Hippocampal formation (tissue), 2 donors: Measurements from ENCODE around the gene SULT1A2.
"Not testable (repeated sequence)": the region's sequence is repeated elsewhere in the genome, so short reads cannot be mapped to it uniquely, and the experiment has no call there.

Experiments used
- DNase-seq, 2 donors: peaks; one replicate each; lab custom pipeline; 2025; lab: John Stamatoyannopoulos, UW

The SULT1A2 gene

GRCh38 chr16:28591355-28591754 is 5.5 kb downstream of the SULT1A2 start:
- DNase-seq, result no peak

DNA sequence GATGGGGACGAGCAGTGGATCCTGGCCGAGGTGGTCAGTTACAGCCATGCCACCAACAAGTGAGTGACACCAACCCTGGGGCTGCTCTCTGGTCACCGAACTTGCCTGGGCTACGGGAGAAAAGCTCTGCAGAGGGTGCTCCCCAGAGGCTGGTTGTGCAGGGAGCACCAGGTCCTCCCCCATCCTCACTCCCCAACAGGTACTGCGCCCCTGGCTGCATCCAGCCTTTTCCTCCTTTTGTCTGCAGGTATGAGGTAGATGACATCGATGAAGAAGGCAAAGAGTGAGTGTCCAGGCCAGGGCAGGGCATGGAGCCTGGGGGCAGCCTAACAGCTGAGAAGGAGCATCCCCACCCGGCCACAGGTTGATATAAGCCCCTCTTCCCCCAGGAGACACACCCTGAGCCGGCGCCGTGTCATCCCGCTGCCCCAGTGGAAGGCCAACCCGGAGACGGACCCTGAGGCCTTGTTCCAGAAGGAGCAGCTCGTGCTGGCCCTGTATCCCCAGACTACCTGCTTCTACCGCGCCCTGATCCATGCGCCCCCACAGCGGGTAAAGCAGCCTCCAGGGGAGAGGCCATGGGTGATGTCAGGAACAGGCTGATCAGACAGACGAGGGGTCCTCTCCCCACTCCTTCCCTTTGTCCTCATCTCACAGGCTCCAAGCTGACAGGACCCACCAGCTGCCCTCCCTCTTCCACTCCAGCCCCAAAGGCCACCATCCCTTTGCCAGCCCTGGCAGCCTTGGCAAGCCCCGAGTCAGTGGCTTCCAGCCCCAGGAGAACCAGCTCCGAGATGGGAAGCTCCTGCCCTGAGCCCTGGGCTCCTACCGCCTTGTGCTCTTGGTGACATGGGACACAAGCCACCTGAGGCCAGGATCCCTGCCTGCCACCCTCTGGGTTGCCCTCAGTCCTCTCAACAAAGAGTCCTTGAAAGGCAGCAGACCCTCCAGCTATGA is 6.2 kb downstream of the SULT1A2 start:
- DNase-seq, result no peak

DNA sequence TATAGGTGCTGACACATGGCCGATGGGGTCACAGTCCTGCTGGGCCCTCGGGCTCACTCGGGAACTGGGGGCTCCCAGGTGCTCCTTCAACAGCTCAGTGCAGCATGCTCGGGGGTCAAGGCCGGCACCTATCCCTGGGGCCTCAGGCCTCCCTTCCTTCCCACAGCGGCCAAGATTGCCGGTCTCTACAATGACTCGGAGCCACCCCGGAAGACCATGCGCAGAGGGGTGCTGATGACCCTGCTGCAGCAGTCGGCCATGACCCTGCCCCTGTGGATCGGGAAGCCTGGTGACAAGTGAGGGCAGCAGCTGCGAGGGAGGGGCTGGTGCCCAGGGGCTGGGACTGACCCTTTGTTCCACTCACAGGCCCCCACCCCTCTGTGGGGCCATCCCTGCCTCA is 6.9 kb downstream of the SULT1A2 start:
- DNase-seq, result no peak

GRCh38 chr16:28589069-28589468 is 7.8 kb downstream of the SULT1A2 start:
- no peak for DNase-seq

GRCh38 chr16:28587386-28587785 is 9.5 kb downstream of the SULT1A2 start:
- no peak for DNase-seq

DNA sequence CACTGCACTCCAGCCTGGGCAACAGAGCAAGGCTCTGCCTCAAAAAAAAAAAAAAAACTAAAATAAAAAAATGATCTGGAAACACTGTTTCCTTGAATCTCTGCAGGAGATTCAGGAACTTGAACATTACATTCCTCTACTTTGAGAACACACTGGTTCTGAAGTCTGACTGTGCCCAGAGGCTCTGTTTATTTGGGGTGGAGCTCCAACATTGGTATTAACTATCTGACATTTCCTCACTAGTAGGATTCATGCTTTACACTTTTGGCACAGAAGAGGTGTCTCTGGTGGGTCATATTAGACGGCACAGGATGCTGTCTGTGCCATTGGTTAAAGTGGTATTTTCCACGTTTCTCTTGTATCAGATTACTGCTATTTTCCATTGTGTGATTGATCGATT is 10.4 kb downstream of the SULT1A2 start:
- no peak for DNase-seq

- DNase-seq, result no peak
Measured at GRCh38 chr16:28585674-28586073, 11.2 kb downstream of the SULT1A2 start.

- no peak for DNase-seq
Measured at GRCh38 chr16:28580726-28581315, 16.0 kb downstream of the SULT1A2 start.

DNA sequence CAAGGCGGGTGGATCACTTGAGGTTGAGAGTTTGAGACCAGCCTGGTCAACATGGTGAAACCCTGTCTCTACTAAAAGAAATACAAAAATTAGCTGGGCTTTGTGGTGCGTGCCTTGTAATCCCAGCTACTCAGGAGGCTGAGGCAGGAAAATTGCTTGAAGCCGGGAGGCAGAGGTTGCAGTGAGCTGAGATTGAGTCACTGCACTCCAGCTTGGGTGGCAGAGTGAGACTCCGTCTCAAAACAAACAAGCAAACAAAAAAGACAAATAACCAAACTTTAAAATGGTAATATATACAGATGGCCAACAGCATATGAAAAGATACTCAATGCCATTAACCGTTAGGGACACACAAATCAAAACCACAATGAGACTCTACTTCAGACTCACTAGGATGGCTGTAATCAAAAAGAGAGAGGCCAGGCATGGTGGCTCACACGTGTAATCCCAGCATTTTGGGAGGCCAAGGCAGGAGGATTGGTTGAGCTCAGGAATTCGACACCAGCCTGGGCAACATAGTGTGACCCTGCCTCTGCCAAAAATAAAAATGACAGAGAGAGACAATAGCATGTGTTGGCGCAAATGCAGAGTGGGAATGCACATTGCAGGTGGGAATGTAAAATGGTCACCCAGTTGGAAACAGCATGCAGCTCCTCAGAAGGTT is 21.3 kb downstream of the SULT1A2 start:
- no peak for DNase-seq

GRCh38 chr16:28574925-28575324 is 21.9 kb downstream of the SULT1A2 start:
- no peak for DNase-seq

GRCh38 chr16:28573738-28574718 is 22.8 kb downstream of the SULT1A2 start:
- no peak for DNase-seq

DNA sequence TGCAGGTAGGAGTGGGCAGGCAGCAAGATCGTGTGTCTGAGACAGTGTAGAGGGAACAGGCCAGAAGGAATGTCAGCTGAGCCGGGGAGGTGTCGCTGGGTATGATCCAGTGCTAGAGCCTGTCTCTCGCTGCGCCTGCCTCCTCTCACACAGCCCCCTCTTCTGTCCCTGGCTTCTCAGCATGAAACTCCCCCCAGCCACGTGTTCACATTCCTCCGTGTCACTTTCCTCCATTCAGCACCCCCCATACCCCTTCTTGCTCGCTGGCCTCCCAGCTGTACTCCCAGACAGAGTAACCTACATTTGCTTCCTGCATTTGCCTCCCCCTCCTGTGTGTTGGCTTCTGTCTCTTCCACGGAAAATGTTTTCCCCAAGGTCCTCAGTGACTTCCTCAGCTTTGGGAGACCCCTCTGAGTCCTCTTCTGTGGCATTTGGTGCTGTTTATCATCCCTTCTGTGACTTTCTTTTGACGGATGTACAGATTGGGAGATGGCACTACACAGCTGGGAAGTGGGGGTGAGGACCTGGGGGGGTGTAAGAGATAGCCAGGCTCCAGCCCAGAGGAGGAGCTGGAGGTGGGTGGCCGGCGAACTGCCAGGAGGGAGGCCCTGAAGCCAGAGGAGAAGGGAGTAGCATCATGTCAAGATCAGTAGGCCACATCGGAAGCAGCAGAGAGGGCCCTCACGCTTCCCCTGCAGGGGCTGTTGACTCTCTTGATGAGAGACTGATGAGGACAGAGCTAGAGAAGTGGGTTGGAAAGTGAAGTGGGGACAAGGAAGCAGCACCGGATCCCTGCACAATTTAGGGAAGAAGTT is 23.9 kb downstream of the SULT1A2 start:
- peak in 1 of 2 donors; percentile 61 for DNase-seq

DNA sequence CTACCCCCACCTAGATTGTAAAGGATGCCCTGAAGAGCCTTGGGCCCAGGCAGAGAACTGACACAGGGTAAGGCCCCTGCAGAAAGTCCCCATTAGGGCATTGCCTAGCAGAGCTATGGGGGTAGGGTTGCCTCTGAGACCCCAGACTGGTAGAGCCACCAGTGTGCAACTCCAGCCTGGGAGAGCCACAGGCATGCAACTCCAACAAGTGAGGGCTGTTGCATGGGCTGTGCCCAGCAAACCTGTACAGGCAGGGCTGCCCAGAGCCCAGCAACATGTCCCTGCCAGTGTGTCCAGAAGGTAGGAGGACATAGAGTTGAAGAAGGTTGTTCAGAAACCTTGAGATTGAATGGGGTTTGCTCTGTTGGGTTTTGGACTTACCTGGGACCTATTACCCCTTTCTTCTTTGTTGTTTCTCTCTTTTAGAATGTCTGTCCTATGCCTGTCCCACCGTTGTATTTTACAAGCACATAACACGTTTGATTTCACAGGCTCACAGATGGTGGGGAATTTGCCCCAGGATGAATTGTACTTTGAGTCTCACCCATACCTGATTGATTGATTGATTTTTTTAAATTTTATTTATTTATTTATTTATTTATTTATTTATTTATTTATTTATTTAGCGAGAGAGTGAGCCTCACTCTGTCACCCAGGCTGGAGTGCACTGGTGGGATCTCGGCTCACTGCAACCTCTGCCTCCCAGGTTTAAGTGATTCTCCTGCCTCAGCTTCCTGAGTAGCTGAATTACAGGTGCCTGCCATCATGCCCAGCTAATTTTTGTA is 26.7 kb downstream of the SULT1A2 start:
- no peak for DNase-seq

DNA sequence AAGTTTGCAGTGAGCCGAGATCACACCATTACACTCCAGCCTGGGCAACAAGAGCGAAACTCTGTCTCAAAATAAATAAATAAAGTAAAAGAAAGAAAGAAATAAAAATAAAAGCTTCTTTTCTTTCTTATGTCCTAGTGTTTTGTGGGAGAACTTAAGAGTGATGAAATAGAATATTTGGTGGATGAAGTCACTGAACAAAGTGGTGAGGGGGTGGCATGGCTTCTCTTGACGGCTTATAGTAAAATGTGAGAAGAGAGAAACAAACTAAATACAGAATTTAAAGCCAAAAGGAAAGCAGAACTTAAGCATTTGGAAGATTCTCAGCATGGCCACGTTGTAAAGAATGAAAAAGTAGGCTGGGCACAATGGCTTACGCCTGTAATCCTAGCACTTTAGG is 27.8 kb downstream of the SULT1A2 start:
- DNase-seq, result no peak

DNA sequence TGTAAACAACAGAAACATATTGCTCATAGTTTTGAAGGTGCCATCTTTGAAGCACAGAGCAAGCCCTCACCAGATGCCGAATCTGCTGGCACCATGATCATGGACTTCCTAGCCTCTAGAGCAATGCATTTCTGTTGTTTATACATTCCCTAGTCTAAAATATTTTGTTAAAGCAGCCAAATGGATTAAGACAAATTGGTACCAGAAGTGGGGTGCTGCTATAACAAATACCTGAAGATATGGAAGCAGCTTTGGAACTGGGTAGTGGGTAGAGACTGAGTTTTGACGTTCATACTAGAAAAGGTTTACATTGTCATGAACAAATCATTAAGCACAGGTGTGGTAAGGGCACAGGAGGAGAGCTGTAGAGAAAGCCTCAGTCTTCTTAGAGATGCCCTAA is 29.6 kb downstream of the SULT1A2 start:
- DNase-seq, result no peak

DNA sequence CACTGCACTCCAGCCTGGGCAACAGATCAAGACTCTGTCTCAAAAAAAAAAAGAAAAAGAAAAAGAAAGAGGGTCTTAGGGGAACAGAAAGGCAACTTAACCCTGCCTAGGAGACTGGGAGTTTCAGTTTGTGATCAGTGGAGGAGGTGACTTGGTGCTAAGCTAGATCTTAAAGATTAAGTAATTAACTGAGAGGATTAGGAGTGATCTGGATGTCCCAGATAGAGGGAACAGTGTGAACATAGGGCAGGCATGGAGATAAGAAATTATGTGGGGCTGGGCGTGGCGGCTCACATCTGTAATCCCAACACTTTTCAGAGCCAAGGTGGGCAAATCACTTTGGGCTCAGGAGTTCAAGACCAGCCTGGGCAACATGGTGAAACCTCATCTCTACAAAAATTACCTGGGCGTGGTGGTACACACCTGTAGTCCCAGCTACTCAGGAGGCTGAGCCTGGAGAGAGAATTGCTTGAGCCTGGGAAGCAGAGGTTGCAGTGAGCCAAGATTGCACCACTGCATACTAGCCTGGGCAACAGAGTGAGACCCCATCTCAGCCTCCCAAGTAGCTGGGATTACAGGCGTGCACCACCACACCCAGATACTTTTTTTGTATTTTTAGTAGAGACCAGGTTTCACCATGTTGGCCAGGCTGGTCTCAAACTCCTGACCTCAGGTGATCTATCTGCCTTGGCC is 30.5 kb downstream of the SULT1A2 start:
- DNase-seq, result not testable (repeated sequence)

- no peak for DNase-seq
Measured at GRCh38 chr16:28563218-28563617, 33.6 kb downstream of the SULT1A2 start.

DNA sequence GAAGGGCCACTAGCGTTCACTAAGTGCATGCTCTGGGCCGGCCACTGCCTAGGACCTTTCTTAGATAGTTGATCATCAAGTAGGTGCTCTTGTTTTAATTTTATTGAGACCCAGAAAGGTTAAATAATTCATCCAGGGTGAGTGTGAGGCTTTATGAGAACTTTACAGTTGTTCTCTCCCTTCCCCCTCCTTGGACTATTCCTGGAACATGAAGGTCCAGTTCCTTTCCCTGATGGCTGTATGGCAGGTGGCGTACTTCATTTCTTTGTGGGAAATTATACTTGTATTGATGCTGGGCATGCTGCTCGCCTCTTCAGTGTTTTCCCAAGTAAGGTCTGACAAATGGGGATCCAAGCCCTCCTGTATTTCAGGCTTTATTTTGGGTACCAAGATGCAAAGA is 34.7 kb downstream of the SULT1A2 start:
- DNase-seq, result no peak

DNA sequence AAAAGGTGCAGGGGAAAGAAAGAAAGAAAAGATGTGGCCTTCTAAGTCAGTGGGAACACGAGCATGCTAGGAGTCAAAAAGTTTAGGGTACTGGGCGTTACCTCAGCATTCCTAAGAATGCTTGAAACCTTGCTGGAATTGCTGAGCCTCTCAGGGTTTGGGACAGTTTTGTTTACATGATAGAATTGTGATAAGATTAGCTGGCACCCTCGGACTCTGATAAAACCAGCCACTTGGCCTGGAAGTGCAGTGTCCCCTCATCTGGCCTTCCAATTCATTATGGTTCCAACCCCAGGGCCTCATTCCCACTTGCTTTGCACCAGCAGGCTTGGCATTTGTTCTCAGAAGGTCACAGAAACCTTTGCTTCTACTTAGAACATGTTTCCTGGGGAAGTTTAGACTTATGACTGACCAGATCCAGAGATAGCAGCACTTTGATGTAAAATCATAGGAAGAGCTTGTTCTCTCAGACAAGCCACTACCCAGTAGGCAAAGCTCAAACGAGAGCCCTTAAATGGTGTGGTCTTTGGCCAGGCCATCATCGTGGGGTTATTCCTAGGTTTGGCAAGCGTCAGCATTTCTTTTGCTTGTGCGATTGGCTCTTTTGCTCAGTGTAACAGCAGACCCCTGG is 35.2 kb downstream of the SULT1A2 start:
- DNase-seq, result no peak
